ENCODE data around the gene OR2V1.
"Not testable (repeated sequence)": the region's sequence is repeated elsewhere in the genome, so short reads cannot be mapped to it uniquely, and the experiment has no call there.

OR2V1 gene

DNA sequence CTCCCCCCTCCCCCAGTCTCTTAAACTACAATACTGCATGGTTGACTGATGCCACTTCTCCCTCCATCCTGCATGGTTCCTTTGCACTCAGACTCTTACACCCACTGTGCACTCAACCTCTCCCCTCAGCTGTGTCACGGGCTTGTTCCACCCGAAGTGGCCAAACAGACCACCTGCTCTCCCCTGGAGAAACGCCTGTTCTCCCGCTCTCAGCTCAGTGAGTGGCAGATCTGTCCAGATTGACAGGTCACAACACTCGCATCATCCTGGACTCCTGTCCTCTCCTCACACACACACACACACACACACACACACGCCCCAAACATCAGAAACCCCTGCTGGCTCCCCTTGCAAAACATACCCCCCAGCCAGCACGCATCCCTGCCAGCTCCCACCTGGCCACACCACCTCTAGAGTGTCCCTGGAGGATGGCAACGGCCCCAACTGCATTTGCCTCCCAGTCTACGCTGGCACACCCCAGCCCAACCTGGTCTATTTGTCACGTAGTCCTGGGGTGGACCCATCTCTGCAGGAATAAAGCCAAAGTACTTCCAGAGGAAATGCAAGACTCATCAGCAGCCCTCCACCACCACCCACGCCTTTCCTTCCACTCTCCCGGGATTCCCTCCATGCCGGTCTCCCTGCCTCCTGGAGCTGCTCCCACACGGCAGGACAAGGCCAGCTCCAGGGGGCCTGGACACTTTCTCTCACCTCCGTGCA, 2.9 kb downstream of the OR2V1 start:
- no peak for DNase-seq (ENCODE audit: low read depth)

- no peak for DNase-seq (ENCODE audit: low read depth)
These were observed 3.5 kb downstream of the OR2V1 start for GRCh38 chr5:181127456-181127855.

DNA sequence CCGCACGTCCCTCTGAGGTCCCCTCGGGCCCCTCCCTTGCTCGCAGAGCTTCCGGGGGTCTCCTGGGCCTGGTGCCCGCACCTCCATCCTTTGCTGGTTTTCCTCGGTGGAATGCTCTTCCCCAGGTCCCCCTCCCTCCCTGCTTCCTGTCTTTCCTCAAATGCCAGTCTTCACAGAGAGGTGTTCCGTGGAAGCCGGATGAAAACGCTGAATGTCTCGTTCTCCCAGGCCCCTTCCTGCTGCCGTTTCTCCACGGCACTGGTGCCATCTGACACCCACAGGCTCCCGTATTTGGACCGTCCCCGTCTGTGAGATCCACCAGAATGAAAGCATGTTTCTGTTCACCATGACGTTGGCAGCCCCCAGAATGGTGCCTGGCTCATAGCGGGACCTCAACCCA, 4.1 kb downstream of the OR2V1 start:
- DNase-seq (ENCODE audit: low read depth) = no peak

DNA sequence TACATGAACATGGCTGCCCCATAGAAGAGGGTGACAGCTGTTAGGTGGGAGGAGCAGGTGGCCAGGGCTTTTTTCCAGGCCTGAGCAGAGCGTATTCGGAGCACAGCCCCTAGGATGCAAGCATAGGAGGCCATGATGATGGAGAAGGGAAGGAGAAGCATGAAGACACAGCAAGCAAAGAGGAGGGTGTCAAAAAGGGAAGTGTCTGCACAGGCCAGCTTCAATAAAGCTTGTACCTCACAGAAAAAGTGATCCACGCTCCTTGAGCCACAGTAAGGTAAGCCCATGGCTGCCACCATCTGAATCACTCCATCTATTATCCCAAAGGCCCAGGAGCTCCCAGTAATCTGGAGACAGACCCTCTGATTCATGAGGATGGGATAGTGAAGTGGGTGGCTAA, 6.4 kb downstream of the OR2V1 start:
- DNase-seq (ENCODE audit: low read depth) = no peak

- DNase-seq (ENCODE audit: low read depth) = no peak
These were observed 9.1 kb downstream of the OR2V1 start for GRCh38 chr5:181121675-181122561.

DNA sequence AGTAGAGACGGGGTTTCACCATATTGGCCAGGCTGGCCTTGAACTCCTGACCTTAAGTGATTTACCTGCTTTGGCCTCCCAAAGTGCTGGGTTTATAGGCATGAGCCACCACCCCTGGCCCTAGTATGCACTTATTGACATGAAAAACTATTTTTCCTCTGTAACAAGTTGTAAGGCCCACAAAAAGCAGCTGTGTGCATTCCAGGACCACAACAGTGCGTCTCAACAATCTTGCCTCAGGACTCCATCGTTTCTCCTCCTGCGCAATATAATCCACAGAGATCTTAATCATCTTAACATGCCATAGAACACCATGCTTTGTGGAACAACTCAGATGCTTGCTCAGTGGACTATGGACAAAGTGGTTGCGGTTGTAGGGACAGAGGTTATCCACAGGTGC, 10.2 kb downstream of the OR2V1 start:
- DNase-seq (ENCODE audit: low read depth) = no peak

- no peak for DNase-seq (ENCODE audit: low read depth)
These were observed 10.7 kb downstream of the OR2V1 start for GRCh38 chr5:181120306-181120705.

DNA sequence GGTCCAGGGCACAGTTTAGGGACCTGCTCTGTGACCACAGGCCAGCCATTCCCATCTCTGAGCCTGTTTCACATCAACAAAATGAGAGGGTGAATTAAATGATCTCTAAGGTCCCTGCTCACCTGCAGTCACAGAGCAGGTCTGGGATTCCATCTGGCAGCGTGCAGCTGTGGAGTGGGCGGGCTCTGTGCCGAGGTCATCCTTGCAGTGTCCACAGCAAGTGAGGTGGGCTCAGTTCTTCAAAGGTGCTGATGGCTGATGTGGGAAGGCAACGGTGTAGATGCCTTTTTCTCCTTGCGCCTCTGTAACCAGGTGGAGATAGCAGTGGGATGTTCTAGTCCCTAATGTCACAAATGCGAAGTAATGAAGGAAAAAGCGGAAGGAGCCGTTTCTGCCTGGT, 11.9 kb downstream of the OR2V1 start:
- DNase-seq (ENCODE audit: low read depth) = no peak

- DNase-seq (ENCODE audit: low read depth) = no peak
These were observed 12.6 kb downstream of the OR2V1 start for GRCh38 chr5:181118369-181118768.

GRCh38 chr5:181114844-181115778, 15.9 kb downstream of the OR2V1 start:
- DNase-seq (ENCODE audit: low read depth) = no peak

GRCh38 chr5:181114284-181114843, 16.6 kb downstream of the OR2V1 start:
- no peak for DNase-seq (ENCODE audit: low read depth)

DNA sequence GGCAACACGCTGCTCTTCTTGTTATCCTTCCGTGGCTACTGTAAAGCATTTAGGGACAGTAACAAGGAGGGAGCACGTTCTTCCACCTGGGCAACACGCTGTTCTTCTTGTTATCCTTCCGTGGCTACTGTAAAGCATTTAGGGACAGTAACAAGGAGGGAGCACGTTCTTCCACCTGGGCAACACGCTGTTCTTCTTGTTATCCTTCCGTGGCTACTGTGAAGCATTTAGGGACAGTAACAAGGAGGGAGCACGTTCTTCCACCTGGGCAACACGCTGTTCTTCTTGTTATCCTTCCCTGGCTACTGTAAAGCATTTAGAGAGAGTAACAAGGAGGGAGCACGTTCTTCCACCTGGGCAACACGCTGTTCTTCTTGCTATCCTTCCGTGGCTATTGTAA, 17.4 kb downstream of the OR2V1 start:
- not testable (repeated sequence) for DNase-seq (ENCODE audit: low read depth)

- no peak for DNase-seq (ENCODE audit: low read depth)
These were observed 18.5 kb downstream of the OR2V1 start for GRCh38 chr5:181112476-181112875.

- DNase-seq (ENCODE audit: low read depth) = no peak
These were observed 20.0 kb downstream of the OR2V1 start for GRCh38 chr5:181111010-181111409.

GRCh38 chr5:181109489-181110013, 21.4 kb downstream of the OR2V1 start:
- DNase-seq (ENCODE audit: low read depth) = no peak

DNA sequence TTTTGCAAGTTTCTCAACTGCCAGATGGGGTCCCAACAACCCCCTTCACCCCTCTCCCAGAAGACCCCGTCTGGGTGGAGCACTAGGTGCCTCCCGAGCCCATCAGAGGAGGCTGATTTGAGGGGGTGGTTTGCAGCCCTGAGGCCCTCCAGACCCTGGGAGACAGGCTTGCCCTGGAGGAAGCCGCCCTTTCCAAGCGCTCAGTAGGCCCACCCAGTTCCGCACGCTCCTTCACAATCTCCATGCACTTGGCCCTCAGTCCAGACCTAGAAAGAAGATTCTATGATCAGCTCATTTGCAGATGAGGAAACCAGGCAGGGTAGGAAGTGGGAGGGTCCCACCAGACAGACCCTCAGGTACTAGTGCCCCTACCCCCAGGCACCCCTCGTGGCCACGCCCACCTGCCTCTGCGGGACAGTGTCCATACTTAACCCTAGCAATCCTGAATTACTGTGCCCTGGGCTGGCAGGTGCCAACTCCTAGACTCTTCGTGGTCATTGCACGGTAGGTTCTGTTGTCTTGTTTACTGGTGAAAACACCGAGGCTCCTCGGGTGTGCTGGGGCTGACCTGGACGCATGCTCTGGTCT, 22.3 kb downstream of the OR2V1 start:
- no peak for DNase-seq (ENCODE audit: low read depth)

DNA sequence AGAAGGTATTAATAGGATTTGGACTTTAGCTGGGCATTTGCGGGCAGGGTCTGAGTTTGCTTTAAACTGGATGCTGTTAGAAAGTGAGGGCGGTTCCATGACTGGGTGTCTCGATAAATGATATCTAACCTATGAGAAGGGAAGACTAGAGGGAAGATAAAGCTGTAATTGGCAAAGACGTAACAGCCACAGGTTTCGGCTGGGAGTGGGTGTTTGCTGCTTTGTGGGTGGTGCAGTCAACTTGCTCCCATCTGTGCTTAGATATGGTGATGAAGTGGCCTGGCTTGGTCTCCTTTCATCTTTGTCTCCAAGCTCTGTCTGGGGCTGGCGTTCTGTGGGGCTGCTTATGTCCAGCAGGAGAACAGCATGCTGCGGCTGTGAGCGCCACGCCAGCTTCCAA, 23.3 kb downstream of the OR2V1 start:
- DNase-seq (ENCODE audit: low read depth) = no peak

DNA sequence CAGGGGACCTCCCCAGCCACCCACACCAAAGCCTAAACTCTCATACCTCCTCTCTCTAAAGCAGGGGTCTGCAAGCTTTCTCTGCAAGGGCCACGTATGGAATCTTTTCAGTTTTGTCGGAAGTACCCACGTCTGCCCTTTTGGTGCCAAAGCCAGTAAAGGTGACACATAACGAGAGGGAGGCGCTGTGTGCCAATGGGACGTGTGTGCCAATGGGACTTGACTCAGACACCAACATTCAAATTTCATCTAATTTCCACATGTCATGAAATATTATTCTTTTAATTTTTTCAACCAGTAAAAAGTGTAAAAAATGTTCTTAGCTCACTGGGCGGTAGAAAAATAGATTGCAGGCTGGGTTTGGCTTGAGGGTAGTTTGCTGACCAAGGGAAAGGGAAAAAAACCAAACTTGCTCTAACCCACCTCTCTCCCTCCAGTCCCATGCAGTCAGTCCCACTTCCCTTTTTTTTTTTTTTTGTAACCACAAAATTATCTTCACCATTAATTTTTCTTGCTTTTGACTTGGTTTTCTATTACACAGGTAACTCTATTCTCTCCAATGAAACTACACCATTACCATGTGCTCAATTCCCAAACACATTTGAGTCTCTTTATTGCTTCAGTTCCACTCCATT, 25.5 kb downstream of the OR2V1 start:
- no peak for DNase-seq (ENCODE audit: low read depth)

GRCh38 chr5:181104606-181105390, 26.2 kb downstream of the OR2V1 start:
- DNase-seq (ENCODE audit: low read depth) = not testable (repeated sequence)

GRCh38 chr5:181104259-181104568, 26.8 kb downstream of the OR2V1 start:
- DNase-seq (ENCODE audit: low read depth) = not testable (repeated sequence)

Measured in stimulated activated CD8-positive, alpha-beta memory T cell treated with anti-CD3 and anti-CD28 coated beads, Interleukin-12 subunit alpha, Interleukin-12 subunit beta, amount 100 ng/mL, for 4 hours (primary cell).